SU-DHL-6 (cell line): ENCODE measurements around the gene SLC6A2.

ENCODE experiments used
- CTCF ChIP-seq: fragments of 200-600 bp; sonication (generic); IDR thresholded peaks from one replicate; pipeline ENCODE4 v1.5.1; 2017; ENCODE audit warnings: antibody characterized with exemption, mild to moderate bottlenecking, low read length, moderate library complexity; ENCODE audit not compliant: insufficient read depth, poor library complexity, severe bottlenecking
- EZH2phosphoT487 ChIP-seq: fragments of 200-600 bp; sonication (generic), shearing (Covaris generic); conservative IDR thresholded peaks from 2 replicates; pipeline ENCODE4 v1.6.1; 2018; ENCODE audit warnings: mild to moderate bottlenecking, antibody characterized with exemption, low read length, moderate library complexity, mixed read lengths

- TF ChIP-seq CTCF: no peak
- no peak for TF ChIP-seq EZH2phosphoT487
These were observed 45.2 kb downstream of the SLC6A2 start for GRCh38 chr16:55700961-55701360.
